ENCODE data around the gene RASSF3. TPM values are rescaled to one million over a fixed set of nuclear protein-coding genes. Genes with fewer than 3 reads are reported as not detected.

Gene RASSF3
- total RNA-seq, 1 donor from 2014 or later = 31.8 TPM

DNA sequence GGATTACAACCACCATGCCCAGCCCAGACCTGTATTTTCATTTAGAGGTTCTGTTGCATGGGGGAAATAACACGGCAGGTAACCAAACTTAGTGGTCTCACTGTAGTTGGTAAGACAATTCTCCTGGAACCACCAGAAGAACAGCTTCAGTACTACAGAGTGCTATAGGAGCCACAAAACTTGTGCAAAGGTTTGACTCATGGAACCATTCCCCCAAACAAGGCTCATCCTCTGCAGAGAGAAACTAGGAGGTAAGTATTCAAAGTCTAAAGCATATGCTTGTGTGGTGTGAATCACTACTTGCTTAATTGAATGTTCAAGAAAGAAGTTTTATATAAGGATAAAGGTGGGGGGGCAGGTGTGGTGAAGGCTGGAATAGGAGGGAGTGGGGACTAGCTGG is 90.2 kb downstream of the RASSF3 start:
- H3K36me3 Mint-ChIP-seq = peaks cover 8% of the 10 kb centered on the region
- no peak for DNase-seq (ENCODE audit: extremely low spot score, unreplicated experiment)
- H3K9me3 Mint-ChIP-seq = no peaks in the 10 kb centered on the region
- H3K4me1 Mint-ChIP-seq (ENCODE audit: unreplicated experiment) = peaks cover 23% of the 10 kb centered on the region
- no peak overlapping the region for H3K27ac Mint-ChIP-seq
- no peaks in the 10 kb centered on the region for H3K27me3 Mint-ChIP-seq
- H3K4me3 Mint-ChIP-seq = no peak overlapping the region
- TF ChIP-seq, protein P1, sequence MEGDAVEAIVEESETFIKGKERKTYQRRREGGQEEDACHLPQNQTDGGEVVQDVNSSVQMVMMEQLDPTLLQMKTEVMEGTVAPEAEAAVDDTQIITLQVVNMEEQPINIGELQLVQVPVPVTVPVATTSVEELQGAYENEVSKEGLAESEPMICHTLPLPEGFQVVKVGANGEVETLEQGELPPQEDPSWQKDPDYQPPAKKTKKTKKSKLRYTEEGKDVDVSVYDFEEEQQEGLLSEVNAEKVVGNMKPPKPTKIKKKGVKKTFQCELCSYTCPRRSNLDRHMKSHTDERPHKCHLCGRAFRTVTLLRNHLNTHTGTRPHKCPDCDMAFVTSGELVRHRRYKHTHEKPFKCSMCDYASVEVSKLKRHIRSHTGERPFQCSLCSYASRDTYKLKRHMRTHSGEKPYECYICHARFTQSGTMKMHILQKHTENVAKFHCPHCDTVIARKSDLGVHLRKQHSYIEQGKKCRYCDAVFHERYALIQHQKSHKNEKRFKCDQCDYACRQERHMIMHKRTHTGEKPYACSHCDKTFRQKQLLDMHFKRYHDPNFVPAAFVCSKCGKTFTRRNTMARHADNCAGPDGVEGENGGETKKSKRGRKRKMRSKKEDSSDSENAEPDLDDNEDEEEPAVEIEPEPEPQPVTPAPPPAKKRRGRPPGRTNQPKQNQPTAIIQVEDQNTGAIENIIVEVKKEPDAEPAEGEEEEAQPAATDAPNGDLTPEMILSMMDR (conservative IDR thresholded peaks at IDR 0.05) = no peak

- no peak for DNase-seq (ENCODE audit: extremely low spot score, unreplicated experiment)
- Mint-ChIP-seq H3K9me3 (no peaks in the 10 kb centered on the region), H3K36me3 (peaks cover 11% of the 10 kb centered on the region), H3K27me3 (no peaks in the 10 kb centered on the region), H3K4me1 (ENCODE audit: unreplicated experiment) (peaks cover 22% of the 10 kb centered on the region), H3K4me3 (no peak overlapping the region), H3K27ac (no peak overlapping the region)
- TF ChIP-seq, protein P1 (conservative IDR thresholded peaks at IDR 0.05) = no peak
Observed at GRCh38 chr12:64701283-64701682, 91.0 kb downstream of the RASSF3 start.

DNA sequence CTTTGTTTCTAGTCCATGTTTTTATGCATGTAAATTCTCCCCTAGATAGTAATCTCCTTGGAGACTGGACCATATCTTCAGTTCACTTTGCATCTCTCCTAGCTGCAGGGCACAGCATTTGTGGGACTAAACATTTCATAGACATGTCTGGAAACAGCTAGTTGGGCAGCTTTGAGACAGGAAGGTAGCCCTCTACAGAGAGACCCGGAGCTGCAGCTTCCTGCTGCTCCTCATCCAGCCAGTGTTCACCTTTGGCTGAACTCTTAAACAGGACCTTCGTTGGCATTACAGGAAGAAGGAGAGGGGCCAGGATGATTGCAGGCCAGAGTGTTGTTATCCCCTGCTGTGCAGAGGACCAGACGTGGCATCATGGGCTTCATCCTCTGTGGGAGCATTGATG is 96.0 kb downstream of the RASSF3 start:
- DNase-seq (ENCODE audit: extremely low spot score, unreplicated experiment) = no peak
- Mint-ChIP-seq H3K27me3 (no peaks in the 10 kb centered on the region), H3K36me3 (peaks cover 4% of the 10 kb centered on the region), H3K27ac (no peak overlapping the region), H3K4me3 (no peak overlapping the region), H3K9me3 (no peaks in the 10 kb centered on the region), H3K4me1 (ENCODE audit: unreplicated experiment) (peaks cover 15% of the 10 kb centered on the region)
- TF ChIP-seq, protein P1 (conservative IDR thresholded peaks at IDR 0.05) = no peak

GRCh38 chr12:64706857-64707256 is 96.6 kb downstream of the RASSF3 start:
- peaks cover 14% of the 10 kb centered on the region for H3K4me1 Mint-ChIP-seq (ENCODE audit: unreplicated experiment)

DNA sequence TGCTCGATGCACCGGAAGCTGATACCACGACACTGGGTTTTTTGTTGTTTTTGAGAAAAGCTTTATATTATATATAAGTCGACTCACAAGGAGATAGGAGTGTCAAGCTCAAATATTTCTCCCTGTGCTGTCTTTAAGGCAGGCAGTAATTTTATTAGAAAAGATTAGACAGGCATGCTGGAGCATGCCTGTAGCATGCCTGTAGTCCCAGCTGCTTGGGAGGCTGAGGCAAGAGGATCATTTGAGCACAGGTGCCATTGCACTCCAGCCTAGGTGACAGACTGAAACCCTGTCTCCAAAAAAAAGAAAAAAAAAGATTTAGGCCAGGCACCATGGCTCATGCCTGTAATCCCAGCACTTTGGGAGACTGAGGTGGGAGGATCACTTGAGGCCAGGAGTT is 97.1 kb downstream of the RASSF3 start:
- Mint-ChIP-seq H3K36me3 (peaks cover 4% of the 10 kb centered on the region), H3K9me3 (no peaks in the 10 kb centered on the region), H3K4me3 (no peak overlapping the region), H3K27ac (no peak overlapping the region), H3K27me3 (no peaks in the 10 kb centered on the region), H3K4me1 (ENCODE audit: unreplicated experiment) (peaks cover 14% of the 10 kb centered on the region)
- TF ChIP-seq, protein P1 (conservative IDR thresholded peaks at IDR 0.05) = no peak
- DNase-seq (ENCODE audit: extremely low spot score, unreplicated experiment) = no peak

More at GRCh38 chr12:64706857-64707256, 96.6 kb downstream of the RASSF3 start:
- Mint-ChIP-seq H3K4me3 (no peak overlapping the region), H3K9me3 (no peaks in the 10 kb centered on the region), H3K36me3 (peaks cover 4% of the 10 kb centered on the region), H3K27me3 (no peaks in the 10 kb centered on the region), H3K27ac (no peak overlapping the region)
- no peak for DNase-seq (ENCODE audit: extremely low spot score, unreplicated experiment)
- TF ChIP-seq, protein P1 (conservative IDR thresholded peaks at IDR 0.05) = no peak

DNA sequence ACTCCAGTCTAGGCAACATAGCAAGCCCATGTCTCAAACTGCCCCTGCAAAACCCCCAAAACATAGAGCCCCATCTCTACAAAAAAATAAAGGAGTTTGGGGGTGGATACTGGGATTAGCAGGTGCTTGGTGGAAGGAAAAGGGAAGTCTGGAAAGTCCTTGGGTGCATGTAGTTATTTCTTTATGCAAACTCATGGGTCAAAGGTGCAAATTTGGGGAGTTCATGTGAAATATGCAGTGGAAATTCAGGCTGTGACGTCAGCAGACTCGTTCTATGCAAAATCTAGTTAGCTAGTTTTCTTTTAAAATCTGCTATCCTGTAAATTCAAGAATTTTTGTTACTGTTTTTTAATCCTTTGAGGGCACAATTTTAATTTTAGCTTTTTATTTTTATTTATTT is 97.6 kb downstream of the RASSF3 start:
- Mint-ChIP-seq H3K4me1 (ENCODE audit: unreplicated experiment) (peaks cover 14% of the 10 kb centered on the region), H3K4me3 (no peak overlapping the region), H3K27ac (no peak overlapping the region), H3K9me3 (no peaks in the 10 kb centered on the region), H3K36me3 (peaks cover 6% of the 10 kb centered on the region), H3K27me3 (no peaks in the 10 kb centered on the region)
- DNase-seq (ENCODE audit: extremely low spot score, unreplicated experiment) = no peak
- TF ChIP-seq, protein P1 (conservative IDR thresholded peaks at IDR 0.05) = no peak
